Stimulated activated CD4-positive, alpha-beta T cell treated with anti-CD3 and anti-CD28 coated beads, Interleukin-2, amount 100 ng/mL, for 4 hours (primary cell): ENCODE data around the gene ASPHD2.
"Not testable (repeated sequence)": the region's sequence is repeated elsewhere in the genome, so short reads cannot be mapped to it uniquely, and the experiment has no call there.

Source experiments
- DNase-seq: peaks from one replicate; pipeline ENCODE4 v3.0.0-alpha.2; 2020; ENCODE audit warnings: low read depth

The ASPHD2 gene

GRCh38 chr22:26416670-26417276 is 12.3 kb upstream of the ASPHD2 start:
- no peak for DNase-seq

GRCh38 chr22:26417406-26417805 is 11.7 kb upstream of the ASPHD2 start:
- DNase-seq: no peak

- DNase-seq: no peak
Observed at GRCh38 chr22:26418620-26419019, 10.4 kb upstream of the ASPHD2 start.

GRCh38 chr22:26426924-26427323 is 2.1 kb upstream of the ASPHD2 start:
- DNase-seq: no peak

GRCh38 chr22:26429458-26430286 is 612 bp downstream of the ASPHD2 start:
- DNase-seq: no peak

GRCh38 chr22:26430600-26430999 is 1.5 kb downstream of the ASPHD2 start:
- no peak for DNase-seq

- DNase-seq: no peak
Observed at GRCh38 chr22:26431261-26431995, 2.4 kb downstream of the ASPHD2 start.

GRCh38 chr22:26432619-26433311 is 3.7 kb downstream of the ASPHD2 start:
- DNase-seq: no peak

- DNase-seq: no peak
Observed at GRCh38 chr22:26433805-26434204, 4.7 kb downstream of the ASPHD2 start.

- no peak for DNase-seq
Observed at GRCh38 chr22:26435327-26436093, 6.5 kb downstream of the ASPHD2 start.

- no peak for DNase-seq
Observed at GRCh38 chr22:26436903-26437515, 7.9 kb downstream of the ASPHD2 start.

GRCh38 chr22:26437694-26438392 is 8.8 kb downstream of the ASPHD2 start:
- DNase-seq: no peak

GRCh38 chr22:26438776-26439175 is 9.7 kb downstream of the ASPHD2 start:
- DNase-seq: not testable (repeated sequence)

GRCh38 chr22:26439559-26439958 is 10.5 kb downstream of the ASPHD2 start:
- DNase-seq: no peak

GRCh38 chr22:26442086-26442756 is 13.2 kb downstream of the ASPHD2 start:
- no peak for DNase-seq

GRCh38 chr22:26443901-26444690 is 15.0 kb downstream of the ASPHD2 start:
- no peak for DNase-seq

- no peak for DNase-seq
Observed at GRCh38 chr22:26444777-26445176, 15.7 kb downstream of the ASPHD2 start.

- DNase-seq: no peak
Observed at GRCh38 chr22:26445577-26446275, 16.7 kb downstream of the ASPHD2 start.
